Measurements from ENCODE around the gene HSD11B2. TPM values are rescaled to one million over a fixed set of nuclear protein-coding genes. Genes with fewer than 3 reads are reported as not detected.

Gene HSD11B2
- total RNA-seq, 1 experiment from 2014 or later: not detected

- no peaks in the 10 kb centered on the region for H3K36me3 ChIP-seq (ENCODE audit: insufficient read depth, low read length)
- no peaks in the 10 kb centered on the region for H3K9me2 ChIP-seq (replicated peaks; ENCODE audit: insufficient read depth, low read length)
- no peaks in the 10 kb centered on the region for H3K9me3 ChIP-seq (ENCODE audit: low read length)
- H4K20me1 ChIP-seq (ENCODE audit: insufficient read depth, low read depth, low read length): no peaks in the 10 kb centered on the region
- no peaks in the 10 kb centered on the region for H3K79me2 ChIP-seq (ENCODE audit: low read length)
- no peak within 1 kb of the TSS for H2AFZ ChIP-seq (ENCODE audit: low read length)
- no peak within 1 kb of the TSS for H3K4me3 ChIP-seq (ENCODE audit: low read length)
- no peak within 1 kb of the TSS for H3K27ac ChIP-seq (ENCODE audit: low read length)
- no peak within 1 kb of the TSS for H3K4me2 ChIP-seq (ENCODE audit: low read depth, low read length, poor library complexity, severe bottlenecking)
- H3K27me3 ChIP-seq (ENCODE audit: low read length): no peaks in the 10 kb centered on the region
- DNase-seq: no peak
- H3K9ac ChIP-seq (ENCODE audit: low read length): no peak within 1 kb of the TSS
- no peaks in the 10 kb centered on the region for H3K4me1 ChIP-seq (ENCODE audit: low read length)
Observed at GRCh38 chr16:67415872-67416793, 14.8 kb upstream of the HSD11B2 start, which contains the start of gene ZDHHC1. TSS of gene ZDHHC1 (minus strand) at chr16:67416477. CDS start at chr16:67407775, 8,702 bp downstream.

GRCh38 chr16:67417333-67418061 is 13.4 kb upstream of the HSD11B2 start:
- no peak overlapping the region for H3K4me3 ChIP-seq (ENCODE audit: low read length)
- no peaks in the 10 kb centered on the region for H3K27me3 ChIP-seq (ENCODE audit: low read length)
- H3K4me2 ChIP-seq (ENCODE audit: low read depth, low read length, poor library complexity, severe bottlenecking): no peak overlapping the region
- H4K20me1 ChIP-seq (ENCODE audit: insufficient read depth, low read depth, low read length): no peaks in the 10 kb centered on the region
- H3K27ac ChIP-seq (ENCODE audit: low read length): no peak overlapping the region
- no peaks in the 10 kb centered on the region for H3K36me3 ChIP-seq (ENCODE audit: insufficient read depth, low read length)
- no peaks in the 10 kb centered on the region for H3K9me2 ChIP-seq (replicated peaks; ENCODE audit: insufficient read depth, low read length)
- H3K9me3 ChIP-seq (ENCODE audit: low read length): no peaks in the 10 kb centered on the region
- no peak for DNase-seq
- no peaks in the 10 kb centered on the region for H3K79me2 ChIP-seq (ENCODE audit: low read length)
- no peak overlapping the region for H3K9ac ChIP-seq (ENCODE audit: low read length)
- no peaks in the 10 kb centered on the region for H3K4me1 ChIP-seq (ENCODE audit: low read length)
- H2AFZ ChIP-seq (ENCODE audit: low read length): no peak overlapping the region

GRCh38 chr16:67419502-67419901 is 11.4 kb upstream of the HSD11B2 start:
- H3K9ac ChIP-seq (ENCODE audit: low read length): no peak overlapping the region
- no peaks in the 10 kb centered on the region for H3K9me2 ChIP-seq (replicated peaks; ENCODE audit: insufficient read depth, low read length)
- no peaks in the 10 kb centered on the region for H3K79me2 ChIP-seq (ENCODE audit: low read length)
- H3K36me3 ChIP-seq (ENCODE audit: insufficient read depth, low read length): no peaks in the 10 kb centered on the region
- no peaks in the 10 kb centered on the region for H3K9me3 ChIP-seq (ENCODE audit: low read length)
- no peaks in the 10 kb centered on the region for H4K20me1 ChIP-seq (ENCODE audit: insufficient read depth, low read depth, low read length)
- H2AFZ ChIP-seq (ENCODE audit: low read length): no peak overlapping the region
- H3K4me1 ChIP-seq (ENCODE audit: low read length): peaks cover 6% of the 10 kb centered on the region
- no peak overlapping the region for H3K27ac ChIP-seq (ENCODE audit: low read length)
- no peak for DNase-seq
- H3K4me3 ChIP-seq (ENCODE audit: low read length): no peak overlapping the region
- no peaks in the 10 kb centered on the region for H3K27me3 ChIP-seq (ENCODE audit: low read length)
- H3K4me2 ChIP-seq (ENCODE audit: low read depth, low read length, poor library complexity, severe bottlenecking): no peak overlapping the region

- no peak for DNase-seq
- no peaks in the 10 kb centered on the region for H3K79me2 ChIP-seq (ENCODE audit: low read length)
- no peaks in the 10 kb centered on the region for H3K9me2 ChIP-seq (replicated peaks; ENCODE audit: insufficient read depth, low read length)
- H3K27me3 ChIP-seq (ENCODE audit: low read length): no peaks in the 10 kb centered on the region
- no peaks in the 10 kb centered on the region for H3K36me3 ChIP-seq (ENCODE audit: insufficient read depth, low read length)
- no peak overlapping the region for H2AFZ ChIP-seq (ENCODE audit: low read length)
- no peak overlapping the region for H3K9ac ChIP-seq (ENCODE audit: low read length)
- no peak overlapping the region for H3K4me2 ChIP-seq (ENCODE audit: low read depth, low read length, poor library complexity, severe bottlenecking)
- no peak overlapping the region for H3K4me3 ChIP-seq (ENCODE audit: low read length)
- no peaks in the 10 kb centered on the region for H4K20me1 ChIP-seq (ENCODE audit: insufficient read depth, low read depth, low read length)
- H3K27ac ChIP-seq (ENCODE audit: low read length): no peak overlapping the region
- no peaks in the 10 kb centered on the region for H3K9me3 ChIP-seq (ENCODE audit: low read length)
- H3K4me1 ChIP-seq (ENCODE audit: low read length): peaks cover 11% of the 10 kb centered on the region
Observed at GRCh38 chr16:67419931-67420330, 11.0 kb upstream of the HSD11B2 start.

GRCh38 chr16:67421030-67421429 is 9.9 kb upstream of the HSD11B2 start:
- Histone ChIP-seq H3K4me1 (ENCODE audit: low read length) (peaks cover 17% of the 10 kb centered on the region), H3K9ac (ENCODE audit: low read length) (no peak overlapping the region), H3K79me2 (ENCODE audit: low read length) (no peaks in the 10 kb centered on the region), H3K4me2 (ENCODE audit: low read depth, low read length, poor library complexity, severe bottlenecking) (no peak overlapping the region), H4K20me1 (ENCODE audit: insufficient read depth, low read depth, low read length) (no peaks in the 10 kb centered on the region), H3K27me3 (ENCODE audit: low read length) (no peaks in the 10 kb centered on the region), H3K9me3 (ENCODE audit: low read length) (no peaks in the 10 kb centered on the region), H2AFZ (ENCODE audit: low read length) (no peak overlapping the region), H3K4me3 (ENCODE audit: low read length) (no peak overlapping the region), H3K9me2 (replicated peaks; ENCODE audit: insufficient read depth, low read length) (no peaks in the 10 kb centered on the region), H3K36me3 (ENCODE audit: insufficient read depth, low read length) (no peaks in the 10 kb centered on the region), H3K27ac (ENCODE audit: low read length) (no peak overlapping the region)
- DNase-seq: no peak

- Histone ChIP-seq H4K20me1 (ENCODE audit: insufficient read depth, low read depth, low read length) (no peaks in the 10 kb centered on the region), H3K4me1 (ENCODE audit: low read length) (peaks cover 17% of the 10 kb centered on the region), H3K4me2 (ENCODE audit: low read depth, low read length, poor library complexity, severe bottlenecking) (no peak overlapping the region), H3K27ac (ENCODE audit: low read length) (no peak overlapping the region), H3K9me2 (replicated peaks; ENCODE audit: insufficient read depth, low read length) (no peaks in the 10 kb centered on the region), H3K36me3 (ENCODE audit: insufficient read depth, low read length) (no peaks in the 10 kb centered on the region), H3K79me2 (ENCODE audit: low read length) (no peaks in the 10 kb centered on the region), H3K9me3 (ENCODE audit: low read length) (no peaks in the 10 kb centered on the region), H3K4me3 (ENCODE audit: low read length) (no peak overlapping the region), H2AFZ (ENCODE audit: low read length) (no peak overlapping the region), H3K9ac (ENCODE audit: low read length) (no peak overlapping the region), H3K27me3 (ENCODE audit: low read length) (no peaks in the 10 kb centered on the region)
- DNase-seq: no peak
Observed at GRCh38 chr16:67423015-67423414, 7.9 kb upstream of the HSD11B2 start.

GRCh38 chr16:67423611-67424260 is 7.2 kb upstream of the HSD11B2 start:
- H4K20me1 ChIP-seq (ENCODE audit: insufficient read depth, low read depth, low read length): no peaks in the 10 kb centered on the region
- no peak overlapping the region for H2AFZ ChIP-seq (ENCODE audit: low read length)
- peaks cover 17% of the 10 kb centered on the region for H3K4me1 ChIP-seq (ENCODE audit: low read length)
- no peak overlapping the region for H3K27ac ChIP-seq (ENCODE audit: low read length)
- no peaks in the 10 kb centered on the region for H3K9me3 ChIP-seq (ENCODE audit: low read length)
- no peak overlapping the region for H3K4me2 ChIP-seq (ENCODE audit: low read depth, low read length, poor library complexity, severe bottlenecking)
- H3K27me3 ChIP-seq (ENCODE audit: low read length): no peaks in the 10 kb centered on the region
- no peaks in the 10 kb centered on the region for H3K79me2 ChIP-seq (ENCODE audit: low read length)
- H3K4me3 ChIP-seq (ENCODE audit: low read length): no peak overlapping the region
- no peaks in the 10 kb centered on the region for H3K9me2 ChIP-seq (replicated peaks; ENCODE audit: insufficient read depth, low read length)
- DNase-seq: no peak
- H3K9ac ChIP-seq (ENCODE audit: low read length): no peak overlapping the region
- H3K36me3 ChIP-seq (ENCODE audit: insufficient read depth, low read length): no peaks in the 10 kb centered on the region

- Histone ChIP-seq H3K4me1 (ENCODE audit: low read length) (peaks cover 17% of the 10 kb centered on the region), H3K4me3 (ENCODE audit: low read length) (no peak overlapping the region), H2AFZ (ENCODE audit: low read length) (no peak overlapping the region), H3K36me3 (ENCODE audit: insufficient read depth, low read length) (no peaks in the 10 kb centered on the region), H4K20me1 (ENCODE audit: insufficient read depth, low read depth, low read length) (no peaks in the 10 kb centered on the region), H3K27me3 (ENCODE audit: low read length) (no peaks in the 10 kb centered on the region), H3K9ac (ENCODE audit: low read length) (no peak overlapping the region), H3K79me2 (ENCODE audit: low read length) (no peaks in the 10 kb centered on the region), H3K27ac (ENCODE audit: low read length) (no peak overlapping the region), H3K9me2 (replicated peaks; ENCODE audit: insufficient read depth, low read length) (no peaks in the 10 kb centered on the region), H3K4me2 (ENCODE audit: low read depth, low read length, poor library complexity, severe bottlenecking) (no peak overlapping the region), H3K9me3 (ENCODE audit: low read length) (no peaks in the 10 kb centered on the region)
- no peak for DNase-seq
Observed at GRCh38 chr16:67424261-67424615, 6.7 kb upstream of the HSD11B2 start.
